ENCODE measurements around the gene WDR91. TPM values are rescaled to one million over a fixed set of nuclear protein-coding genes. Genes with fewer than 3 reads are reported as not detected.

WDR91 gene
- total RNA-seq, 1 donor from 2014 or later: 5.4 TPM

GRCh38 chr7:135199439-135199838 lies 11.9 kb downstream of the WDR91 start:
- Histone ChIP-seq H4K20me1 (ENCODE audit: low read depth) (no peaks in the 10 kb centered on the region), H3K4me2 (no peak overlapping the region), H3K36me3 (no peaks in the 10 kb centered on the region), H3K79me2 (ENCODE audit: low read depth) (no peaks in the 10 kb centered on the region), H3K9me3 (ENCODE audit: low read depth) (no peaks in the 10 kb centered on the region), H3K27me3 (no peaks in the 10 kb centered on the region), H3K27ac (no peak overlapping the region), H3K4me3 (no peak overlapping the region), H3K9ac (no peak overlapping the region), H3K4me1 (no peaks in the 10 kb centered on the region), H3F3A (ENCODE audit: low read depth) (no peaks in the 10 kb centered on the region), H2AFZ (replicated peaks) (no peak overlapping the region)
- TF ChIP-seq EZH2 (IDR thresholded peaks at IDR 0.05): no peak
- TF ChIP-seq CTCF (IDR thresholded peaks at IDR 0.05): no peak
- no peak for TF ChIP-seq EZH2phosphoT487 (IDR thresholded peaks at IDR 0.05)
- H3K27ac Mint-ChIP-seq: no peak overlapping the region
- H3K27me3 Mint-ChIP-seq (ENCODE audit: insufficient read depth, low read depth): no peaks in the 10 kb centered on the region
- H3K4me3 Mint-ChIP-seq: no peak overlapping the region
- peaks cover under 1% of the 10 kb centered on the region for H3K4me1 Mint-ChIP-seq
- DNase-seq (ENCODE audit: low spot score): no peak
- H3K36me3 Mint-ChIP-seq: peaks cover 14% of the 10 kb centered on the region
- no peaks in the 10 kb centered on the region for H3K9me3 Mint-ChIP-seq

GRCh38 chr7:135197906-135198655 lies 13.2 kb downstream of the WDR91 start:
- H3K27ac Mint-ChIP-seq: no peak overlapping the region
- H3K27ac ChIP-seq: no peak overlapping the region
- H3K4me3 Mint-ChIP-seq: no peak overlapping the region
- H3K79me2 ChIP-seq (ENCODE audit: low read depth): no peaks in the 10 kb centered on the region
- no peaks in the 10 kb centered on the region for H3F3A ChIP-seq (ENCODE audit: low read depth)
- no peaks in the 10 kb centered on the region for H3K36me3 ChIP-seq
- peaks cover 11% of the 10 kb centered on the region for H3K4me1 Mint-ChIP-seq
- no peaks in the 10 kb centered on the region for H3K4me1 ChIP-seq
- H4K20me1 ChIP-seq (ENCODE audit: low read depth): no peaks in the 10 kb centered on the region
- DNase-seq (ENCODE audit: low spot score): no peak
- H3K9me3 Mint-ChIP-seq: no peaks in the 10 kb centered on the region
- no peak overlapping the region for H3K4me2 ChIP-seq
- peaks cover 22% of the 10 kb centered on the region for H3K36me3 Mint-ChIP-seq
- H2AFZ ChIP-seq (replicated peaks): no peak overlapping the region
- H3K9ac ChIP-seq: no peak overlapping the region
- no peaks in the 10 kb centered on the region for H3K27me3 ChIP-seq
- H3K4me3 ChIP-seq: no peak overlapping the region
- peaks cover 2% of the 10 kb centered on the region for H3K27me3 Mint-ChIP-seq (ENCODE audit: insufficient read depth, low read depth)
- TF ChIP-seq EZH2phosphoT487 (IDR thresholded peaks at IDR 0.05) (no peak), CTCF (IDR thresholded peaks at IDR 0.05) (no peak), EZH2 (IDR thresholded peaks at IDR 0.05) (no peak)
- no peaks in the 10 kb centered on the region for H3K9me3 ChIP-seq (ENCODE audit: low read depth)

GRCh38 chr7:135197343-135197742 lies 14.0 kb downstream of the WDR91 start:
- Histone ChIP-seq H3K27me3 (no peaks in the 10 kb centered on the region), H3K4me3 (no peak overlapping the region), H3K79me2 (ENCODE audit: low read depth) (no peaks in the 10 kb centered on the region), H3K4me2 (no peak overlapping the region), H3K4me1 (no peaks in the 10 kb centered on the region), H4K20me1 (ENCODE audit: low read depth) (no peaks in the 10 kb centered on the region), H3K36me3 (no peaks in the 10 kb centered on the region), H3K9me3 (ENCODE audit: low read depth) (no peaks in the 10 kb centered on the region), H3K9ac (no peak overlapping the region), H3K27ac (no peak overlapping the region), H3F3A (ENCODE audit: low read depth) (no peaks in the 10 kb centered on the region), H2AFZ (replicated peaks) (no peak overlapping the region)
- peaks cover 26% of the 10 kb centered on the region for H3K36me3 Mint-ChIP-seq
- no peak for TF ChIP-seq EZH2phosphoT487 (IDR thresholded peaks at IDR 0.05)
- no peak for TF ChIP-seq CTCF (IDR thresholded peaks at IDR 0.05)
- no peak for TF ChIP-seq EZH2 (IDR thresholded peaks at IDR 0.05)
- H3K27me3 Mint-ChIP-seq (ENCODE audit: insufficient read depth, low read depth): peaks cover 2% of the 10 kb centered on the region
- DNase-seq (ENCODE audit: low spot score): no peak
- H3K4me1 Mint-ChIP-seq: peaks cover 11% of the 10 kb centered on the region
- H3K27ac Mint-ChIP-seq: no peak overlapping the region
- no peak overlapping the region for H3K4me3 Mint-ChIP-seq
- H3K9me3 Mint-ChIP-seq: no peaks in the 10 kb centered on the region
